CD4-positive, alpha-beta T cell treated with Interleukin-15 for 4 hours (primary cell): ENCODE data around the gene PLD4.
"Not testable (repeated sequence)": the region's sequence is repeated elsewhere in the genome, so short reads cannot be mapped to it uniquely, and the experiment has no call there.

ENCODE experiments used
- DNase-seq: peaks from one replicate; pipeline ENCODE4 v3.0.0-alpha.2; 2020; ENCODE audit warnings: low spot score

The PLD4 gene, protein sequence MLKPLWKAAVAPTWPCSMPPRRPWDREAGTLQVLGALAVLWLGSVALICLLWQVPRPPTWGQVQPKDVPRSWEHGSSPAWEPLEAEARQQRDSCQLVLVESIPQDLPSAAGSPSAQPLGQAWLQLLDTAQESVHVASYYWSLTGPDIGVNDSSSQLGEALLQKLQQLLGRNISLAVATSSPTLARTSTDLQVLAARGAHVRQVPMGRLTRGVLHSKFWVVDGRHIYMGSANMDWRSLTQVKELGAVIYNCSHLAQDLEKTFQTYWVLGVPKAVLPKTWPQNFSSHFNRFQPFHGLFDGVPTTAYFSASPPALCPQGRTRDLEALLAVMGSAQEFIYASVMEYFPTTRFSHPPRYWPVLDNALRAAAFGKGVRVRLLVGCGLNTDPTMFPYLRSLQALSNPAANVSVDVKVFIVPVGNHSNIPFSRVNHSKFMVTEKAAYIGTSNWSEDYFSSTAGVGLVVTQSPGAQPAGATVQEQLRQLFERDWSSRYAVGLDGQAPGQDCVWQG

DNA sequence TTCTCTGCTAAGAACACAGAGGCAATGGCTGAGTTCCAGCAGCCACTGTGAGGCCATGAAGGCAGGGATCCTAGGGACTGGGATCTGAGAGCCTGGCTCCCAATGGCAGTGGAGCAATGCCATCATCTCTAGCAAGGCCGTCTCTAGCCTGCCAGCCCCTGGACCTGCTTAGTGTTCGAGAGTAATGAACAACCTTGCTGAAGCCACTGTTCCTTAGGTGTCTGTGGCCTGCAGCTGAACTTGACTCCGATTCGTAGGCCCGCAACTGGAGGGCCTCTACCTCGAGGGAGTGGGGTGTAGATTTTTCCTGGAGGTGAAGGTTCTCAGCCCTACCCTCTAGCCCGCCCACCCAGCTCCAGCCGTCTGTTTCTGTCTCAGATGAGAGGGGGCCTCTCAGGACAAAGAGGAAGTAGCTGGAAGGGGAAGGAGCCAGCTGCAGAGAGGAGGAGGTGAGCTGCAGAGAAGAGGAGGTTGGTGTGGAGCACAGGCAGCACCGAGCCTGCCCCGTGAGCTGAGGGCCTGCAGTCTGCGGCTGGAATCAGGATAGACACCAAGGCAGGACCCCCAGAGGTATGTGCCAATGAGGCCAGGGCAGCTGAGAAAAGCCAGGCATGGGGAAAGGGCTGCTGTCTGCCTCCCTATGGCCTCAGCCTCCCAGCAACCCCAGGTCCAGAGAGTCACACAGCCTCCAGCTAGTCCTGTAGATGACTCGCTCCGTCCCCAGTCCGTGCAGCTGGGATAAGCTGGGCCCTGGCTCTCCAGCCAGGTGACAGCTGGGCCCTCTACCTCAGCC, at the start of gene PLD4:
PLD4 (plus strand) TSS at position 459 of the 793 bp plus-strand sequence. CDS start 2,262 bp downstream, outside the sequence.
- no peak for DNase-seq

- no peak for DNase-seq
Observed at GRCh38 chr14:104875412-104875751, 49.3 kb upstream of the PLD4 start.

DNA sequence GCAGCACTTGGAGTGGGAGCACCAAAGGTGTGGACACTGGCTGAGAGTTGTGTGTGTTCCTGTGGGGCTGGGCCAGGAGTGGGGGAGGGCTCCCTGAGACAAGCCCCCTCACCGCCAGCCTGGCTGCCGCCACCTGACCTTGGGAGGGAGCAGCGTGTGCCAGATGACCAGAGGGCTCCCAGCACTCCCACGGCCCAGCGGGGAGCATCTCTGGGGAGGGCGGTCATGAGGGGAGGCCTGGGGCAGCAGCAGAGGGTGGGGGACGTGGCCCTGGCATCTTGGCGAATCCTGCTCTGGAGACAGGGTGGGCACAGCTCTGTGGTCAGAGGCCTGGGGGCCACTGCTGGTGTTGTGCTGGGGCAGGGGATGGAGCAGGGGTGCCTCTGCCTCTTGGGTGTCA, 48.9 kb upstream of the PLD4 start:
- no peak for DNase-seq

DNA sequence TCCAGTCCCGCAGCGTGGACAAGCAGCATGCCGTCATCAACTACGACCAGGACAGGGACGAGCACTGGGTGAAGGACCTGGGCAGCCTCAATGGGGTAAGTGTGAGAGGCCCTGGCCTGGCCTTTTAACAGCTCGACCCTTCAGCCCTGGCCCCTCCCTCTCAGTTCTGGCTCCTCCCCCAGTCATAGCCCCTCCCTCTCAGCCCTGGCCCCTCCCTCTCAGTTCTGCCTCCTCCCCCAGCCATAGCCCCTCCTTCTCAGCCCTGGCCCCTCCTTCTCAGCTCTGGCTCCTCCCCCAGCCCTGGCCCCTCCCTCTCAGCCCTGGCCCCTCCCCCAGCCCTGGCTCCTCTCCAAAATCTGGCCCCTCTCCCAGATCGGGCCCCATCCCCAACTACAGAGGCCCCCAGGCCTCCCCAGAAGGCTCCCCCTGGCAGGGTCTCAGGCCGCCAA, 48.4 kb upstream of the PLD4 start:
- no peak for DNase-seq

GRCh38 chr14:104877066-104877805, 47.4 kb upstream of the PLD4 start:
- no peak for DNase-seq

GRCh38 chr14:104877806-104878550, 46.7 kb upstream of the PLD4 start:
- DNase-seq: no peak

DNA sequence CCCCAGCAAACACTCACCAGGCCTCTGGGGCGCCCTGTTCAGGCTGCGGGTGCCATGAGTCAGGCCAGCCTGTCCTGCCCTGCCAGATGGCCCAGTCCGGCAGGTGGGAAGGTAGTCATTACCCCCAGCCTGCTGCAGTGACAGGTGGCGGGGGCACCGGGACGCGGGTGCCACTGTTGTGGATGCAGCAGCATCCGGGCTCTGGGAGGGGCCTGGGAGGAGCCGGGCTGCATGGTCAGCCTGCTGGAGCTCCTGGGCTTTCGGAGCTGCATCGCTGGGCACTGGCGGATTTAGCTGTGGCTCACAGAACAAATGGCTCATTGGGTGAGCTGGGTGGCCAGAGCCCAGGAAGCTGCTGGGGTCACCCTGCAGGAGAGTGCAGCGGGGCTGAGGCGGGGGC, 46.1 kb upstream of the PLD4 start:
- DNase-seq: no peak

- DNase-seq: no peak
Observed at GRCh38 chr14:104879201-104879982, 45.3 kb upstream of the PLD4 start.

DNA sequence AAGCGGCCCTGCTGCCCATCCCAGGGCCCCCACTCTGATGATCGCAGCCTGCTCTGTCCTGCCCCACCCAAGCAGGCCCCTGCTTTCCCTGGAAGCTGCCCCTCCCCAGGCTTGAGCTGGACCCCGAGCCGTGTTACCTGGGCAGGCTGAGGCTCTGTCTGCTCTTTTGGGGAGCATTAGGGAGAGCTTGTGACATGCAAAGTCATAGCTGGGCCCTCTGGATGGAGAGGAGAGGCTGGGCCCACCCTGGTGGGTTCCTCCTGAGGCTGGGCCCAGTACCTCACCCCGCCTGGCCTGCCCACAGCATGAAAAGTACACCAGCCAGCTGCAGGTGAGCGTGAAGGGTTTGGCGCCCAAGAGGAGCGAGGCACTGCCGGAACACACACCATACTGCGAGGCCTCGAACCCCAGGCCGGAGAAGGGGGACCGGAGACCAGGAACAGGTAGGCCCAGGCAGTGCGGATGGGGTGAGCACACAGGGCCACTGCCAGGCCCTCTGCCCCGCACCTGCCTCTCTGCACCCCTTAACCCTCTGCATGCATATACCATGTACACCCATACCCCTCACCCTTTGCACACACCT, 44.6 kb upstream of the PLD4 start:
- no peak for DNase-seq

DNA sequence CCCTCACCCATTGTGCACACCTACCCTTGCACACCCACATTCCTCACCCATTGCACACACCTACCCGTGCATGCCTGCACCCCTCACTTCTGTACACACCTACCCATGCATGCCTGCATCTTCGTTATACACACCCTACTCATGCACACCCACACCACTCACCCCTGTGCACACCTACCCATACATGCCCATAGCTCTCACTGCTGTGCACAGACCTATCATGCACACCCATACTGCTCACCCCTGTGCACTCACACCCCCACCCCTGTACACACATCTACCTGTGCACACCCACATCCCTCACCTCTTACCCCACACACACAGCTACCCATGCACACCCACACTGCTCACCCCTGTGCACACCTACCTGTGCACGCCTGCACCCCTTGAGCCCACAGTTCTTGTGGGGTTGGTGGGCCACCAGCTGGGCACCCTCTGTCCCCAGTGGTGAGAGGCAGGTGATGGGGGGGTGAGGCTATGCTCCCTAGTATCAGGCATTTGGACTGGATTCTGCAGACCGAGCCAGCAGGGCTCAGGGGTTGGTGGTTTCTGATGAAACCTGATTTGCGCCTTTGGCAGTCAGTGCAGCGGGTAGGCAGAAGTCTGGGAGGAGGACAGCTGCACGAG, 44.0 kb upstream of the PLD4 start:
- DNase-seq: no peak

- DNase-seq: no peak
Observed at GRCh38 chr14:104881369-104881979, 43.2 kb upstream of the PLD4 start.

DNA sequence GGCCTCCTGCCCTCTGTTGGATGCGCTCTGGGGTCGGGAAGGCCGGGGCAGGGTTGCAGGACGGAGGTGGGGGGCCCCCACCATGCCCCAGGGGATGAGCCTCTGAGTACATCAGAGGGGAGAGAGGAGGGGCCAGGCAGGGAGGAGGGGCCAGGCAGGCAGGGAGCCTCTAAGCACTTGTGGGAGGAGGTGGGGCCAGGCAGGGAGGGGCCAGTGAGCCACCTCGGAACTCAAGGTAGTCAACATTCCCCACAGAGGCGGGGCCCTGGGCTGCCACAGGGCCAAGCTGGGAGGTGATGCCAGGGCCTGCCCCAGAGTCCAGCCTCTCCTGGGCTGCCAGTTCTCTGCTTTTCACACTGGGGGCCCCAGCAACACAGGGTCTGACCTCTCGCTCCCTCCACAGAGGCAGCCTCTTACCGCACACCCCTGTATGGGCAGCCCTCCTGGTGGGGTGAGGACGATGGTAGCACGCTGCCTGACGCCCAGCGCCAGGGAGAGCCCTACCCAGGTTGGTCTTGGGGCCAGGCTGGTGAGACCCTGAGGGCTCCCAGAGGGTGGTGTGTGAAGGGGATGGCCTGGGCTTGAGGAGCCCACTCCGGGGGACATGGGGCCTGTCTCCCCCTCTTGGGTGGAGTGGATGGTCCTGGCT, 42.2 kb upstream of the PLD4 start:
- no peak for DNase-seq

GRCh38 chr14:104882991-104883660, 41.6 kb upstream of the PLD4 start:
- DNase-seq: no peak

DNA sequence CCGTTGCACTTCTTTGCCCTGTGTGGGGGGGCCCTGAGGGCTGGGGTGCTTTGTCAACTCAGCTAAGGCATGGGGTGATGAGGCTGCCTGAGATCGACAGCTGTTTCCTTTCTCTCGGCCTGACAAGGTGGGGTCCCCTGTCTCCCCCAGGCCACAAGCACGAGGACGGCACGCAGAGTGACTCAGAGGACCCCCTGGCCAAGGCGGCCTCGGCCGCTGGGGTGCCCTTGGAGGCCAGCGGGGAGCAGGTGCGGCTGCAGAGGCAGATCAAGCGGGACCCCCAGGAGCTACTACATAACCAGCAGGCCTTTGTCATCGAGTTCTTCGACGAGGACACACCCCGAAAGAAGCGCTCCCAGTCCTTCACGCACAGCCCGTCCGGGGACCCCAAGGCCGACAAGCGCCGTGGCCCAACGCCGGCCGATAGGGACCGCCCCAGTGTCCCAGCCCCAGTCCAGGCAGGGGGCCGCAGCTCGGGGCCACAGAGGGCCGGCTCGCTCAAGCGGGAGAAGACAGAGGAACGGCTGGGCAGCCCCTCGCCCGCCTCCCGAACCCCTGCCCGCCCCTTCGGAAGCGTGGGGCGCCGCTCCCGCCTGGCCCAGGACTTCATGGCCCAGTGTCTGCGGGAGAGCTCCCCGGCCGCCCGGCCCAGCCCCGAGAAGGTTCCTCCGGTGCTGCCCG, 40.9 kb upstream of the PLD4 start:
- DNase-seq: no peak

GRCh38 chr14:104884381-104884780, 40.3 kb upstream of the PLD4 start:
- DNase-seq: not testable (repeated sequence)

DNA sequence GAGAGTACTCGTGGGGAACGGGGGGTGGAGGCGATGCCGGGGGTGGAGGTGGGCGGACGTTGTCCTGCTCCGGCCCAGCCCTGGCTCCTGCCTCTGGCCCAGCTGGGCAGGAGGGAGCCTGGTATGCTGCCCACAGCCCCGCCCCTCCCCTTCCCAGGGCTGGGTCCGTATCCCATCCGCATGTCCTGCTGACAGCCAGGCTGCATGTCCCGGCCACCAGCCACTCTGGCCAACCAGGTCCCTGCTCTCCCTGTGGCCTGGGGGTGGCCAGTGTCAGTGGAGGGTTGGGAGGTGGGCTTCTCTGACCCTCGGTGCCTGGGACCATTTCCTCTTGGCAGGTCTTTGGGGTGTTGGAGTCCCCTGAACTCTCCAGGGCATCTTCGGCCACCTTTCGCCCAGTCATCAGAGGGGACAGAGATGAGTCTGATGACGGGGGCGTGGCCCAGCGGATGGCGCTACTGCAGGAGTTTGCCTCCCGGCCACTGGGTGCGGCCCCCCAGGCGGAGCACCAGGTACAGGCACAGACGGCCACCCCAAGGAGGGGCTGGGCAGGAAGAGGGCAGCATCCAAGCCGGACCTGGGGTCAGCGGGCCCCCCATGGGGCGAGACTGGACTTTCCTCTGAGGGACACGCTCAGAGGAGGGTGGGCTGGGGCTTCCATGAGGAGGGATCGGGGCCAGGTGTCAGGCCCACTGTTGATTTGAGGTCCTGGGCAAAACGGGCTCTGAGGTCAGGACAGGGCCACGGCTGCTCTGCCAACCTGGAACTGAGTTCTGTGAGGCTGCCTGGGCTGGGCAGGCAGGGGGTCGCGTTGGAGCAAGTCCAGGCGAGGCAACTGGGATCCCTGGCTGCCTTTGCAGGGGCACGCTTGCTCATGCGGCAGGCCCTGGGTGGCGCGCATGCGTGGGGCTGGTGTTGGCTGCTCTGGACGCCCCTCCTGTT, 39.4 kb upstream of the PLD4 start:
- DNase-seq: no peak
